Cardiac septum (tissue), 1 donor: ENCODE measurements around the gene PDAP1. TPM values are rescaled to one million over a fixed set of nuclear protein-coding genes. Genes with fewer than 3 reads are reported as not detected.
A peak's percentile ranks its signal among the peaks of the same experiment; 100 is the strongest.
"Not testable (repeated sequence)": the region's sequence is repeated elsewhere in the genome, so short reads cannot be mapped to it uniquely, and the experiment has no call there.

Experiments used
- DNase-seq: peaks from one replicate; pipeline ENCODE4 v3.0.0-alpha.2; 2020; ENCODE audit warnings: low spot score
- intact Hi-C: fragments of 100-400 bp; cut with DNase I; formaldehyde crosslinking; loops from one replicate; pipeline ENCODE4 v1.14.0; 2022
- total RNA-seq: library from RNA; stranded (reverse); fragmentation: NEBNext Ultra II Directional; extraction: Animal tissue kit (Norgen Biotek cat#: 25700); gene quantifications from one replicate; pipeline ENCODE4 v1.2.1, GENCODE V29; 2021
- donor health status: DM: no; HTN: no; CAD: no.

Gene PDAP1
- total RNA-seq, 1 donor from 2014 or later = 95.6 TPM

GRCh38 chr7:99399597-99399996 lies 8.8 kb downstream of the PDAP1 start:
- intact Hi-C loops = no loop called here
- DNase-seq = no peak

GRCh38 chr7:99398891-99399445 lies 9.4 kb downstream of the PDAP1 start:
- no peak for DNase-seq
- intact Hi-C loops = no loop called here

GRCh38 chr7:99397297-99397983 lies 11.0 kb downstream of the PDAP1 start:
- intact Hi-C loops = no loop called here
- DNase-seq = no peak

GRCh38 chr7:99396418-99397296 lies 11.7 kb downstream of the PDAP1 start:
- DNase-seq = no peak
- intact Hi-C loops = no loop called here

- DNase-seq = no peak
- intact Hi-C loops = no loop called here
These were observed 12.6 kb downstream of the PDAP1 start for GRCh38 chr7:99395616-99396327.

DNA sequence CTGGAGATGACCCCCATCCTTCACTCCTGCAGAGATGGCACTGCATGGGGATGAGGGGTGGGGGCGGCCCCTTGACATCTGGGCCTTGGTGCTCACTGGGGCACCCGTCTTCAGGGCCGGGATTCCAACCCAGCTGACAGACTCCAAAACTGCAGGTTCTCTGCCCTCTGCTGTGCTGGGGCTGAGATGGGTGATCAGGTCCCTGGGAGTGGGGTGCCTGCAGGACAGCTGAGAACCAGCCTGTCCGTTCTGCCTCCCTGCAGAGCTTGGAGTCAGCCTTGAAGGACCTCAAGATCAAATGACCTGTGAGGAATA lies 14.3 kb downstream of the PDAP1 start:
- no peak for DNase-seq
- intact Hi-C loops = no loop called here

DNA sequence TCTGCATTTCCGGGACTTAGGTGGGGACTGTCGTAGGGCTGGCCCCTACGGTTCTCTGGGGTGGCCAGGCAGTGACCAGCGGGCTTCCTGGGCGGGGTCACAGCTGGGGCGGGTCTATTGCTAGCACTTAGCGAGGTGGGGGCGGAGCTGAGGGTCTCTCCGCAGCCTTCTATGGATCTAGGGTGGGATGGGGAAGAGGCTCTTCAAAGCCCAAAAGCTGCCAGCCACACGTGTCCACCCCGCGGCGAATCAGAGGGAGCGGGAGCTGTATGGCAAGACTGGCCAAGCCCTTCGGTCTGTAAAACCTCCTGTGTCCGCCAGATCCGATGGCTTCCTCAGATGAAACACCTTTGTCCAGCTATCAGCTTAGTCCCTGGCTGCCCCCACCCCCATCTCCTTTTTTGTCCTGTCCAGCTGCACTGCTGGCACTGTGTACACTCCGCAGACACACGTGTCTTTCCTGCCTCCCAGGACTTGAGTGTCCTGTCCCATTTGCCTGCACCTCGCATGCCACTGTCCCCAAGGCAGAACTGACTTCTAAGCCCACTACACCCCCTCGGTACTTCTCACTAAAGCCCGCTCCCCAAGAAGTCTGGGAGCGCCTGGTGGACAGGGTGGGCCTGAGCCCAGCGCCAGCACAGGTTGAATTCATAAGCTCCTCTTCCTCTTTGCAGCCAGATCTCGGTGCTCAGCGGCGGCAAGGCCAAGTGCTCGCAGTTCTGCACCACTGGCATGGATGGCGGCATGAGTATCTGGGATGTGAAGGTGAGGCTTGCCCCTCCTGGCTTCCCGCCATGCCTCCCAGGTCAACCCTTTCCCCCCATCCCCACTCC lies 14.8 kb downstream of the PDAP1 start:
- no peak for DNase-seq
- intact Hi-C loops = no loop called here

DNA sequence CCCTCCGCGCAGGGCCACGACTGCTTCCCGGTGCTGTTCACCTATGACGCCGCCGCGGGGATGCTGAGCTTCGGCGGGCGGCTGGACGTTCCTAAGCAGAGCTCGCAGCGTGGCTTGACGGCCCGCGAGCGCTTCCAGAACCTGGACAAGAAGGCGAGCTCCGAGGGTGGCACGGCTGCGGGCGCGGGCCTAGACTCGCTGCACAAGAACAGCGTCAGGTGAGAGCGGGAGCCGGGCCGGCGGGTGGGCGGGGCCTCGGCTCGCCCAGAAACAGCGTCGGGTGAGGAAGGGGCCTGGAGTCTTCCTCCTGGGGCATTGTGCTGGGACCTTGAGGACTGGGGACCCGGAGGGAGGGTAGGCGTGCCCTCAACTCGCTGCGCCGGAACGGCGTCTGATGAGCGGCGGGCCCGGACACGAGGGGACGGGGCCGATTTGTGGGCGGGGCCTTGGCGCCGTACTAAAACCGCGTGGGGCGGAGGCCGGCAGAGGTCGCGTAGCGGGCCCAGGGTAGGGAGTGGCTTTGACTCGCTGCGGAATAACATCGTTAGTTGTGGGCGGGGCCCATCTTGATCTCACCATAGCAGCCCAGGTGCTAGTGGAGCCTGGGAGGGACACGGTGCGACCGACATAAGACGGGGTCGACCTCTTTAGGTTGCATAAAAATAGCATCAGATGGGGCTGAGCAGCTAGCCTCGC lies 15.6 kb downstream of the PDAP1 start:
- DNase-seq = peak; percentile 84
- intact Hi-C loops = no loop called here

DNA sequence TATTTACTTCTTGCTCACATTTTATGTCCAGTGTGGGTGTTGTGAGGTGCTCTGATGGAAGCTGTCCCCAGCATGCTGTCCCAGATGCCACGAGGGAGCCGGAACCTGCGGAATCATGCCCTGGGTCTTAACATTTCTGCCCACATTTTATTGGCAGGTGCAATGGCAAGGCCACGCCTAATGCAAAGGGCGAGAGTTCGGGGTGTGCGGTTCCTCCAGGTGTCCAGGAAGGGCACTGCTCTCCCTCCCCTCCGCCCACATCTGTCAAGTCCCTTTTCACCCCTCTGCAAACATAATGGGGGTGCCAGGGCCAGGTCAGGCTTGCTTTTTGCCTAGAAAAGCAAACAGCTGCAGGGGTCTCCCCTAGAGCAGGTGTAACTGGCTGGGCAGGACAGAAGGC lies 16.4 kb downstream of the PDAP1 start:
- intact Hi-C loops = no loop called here
- no peak for DNase-seq

DNA sequence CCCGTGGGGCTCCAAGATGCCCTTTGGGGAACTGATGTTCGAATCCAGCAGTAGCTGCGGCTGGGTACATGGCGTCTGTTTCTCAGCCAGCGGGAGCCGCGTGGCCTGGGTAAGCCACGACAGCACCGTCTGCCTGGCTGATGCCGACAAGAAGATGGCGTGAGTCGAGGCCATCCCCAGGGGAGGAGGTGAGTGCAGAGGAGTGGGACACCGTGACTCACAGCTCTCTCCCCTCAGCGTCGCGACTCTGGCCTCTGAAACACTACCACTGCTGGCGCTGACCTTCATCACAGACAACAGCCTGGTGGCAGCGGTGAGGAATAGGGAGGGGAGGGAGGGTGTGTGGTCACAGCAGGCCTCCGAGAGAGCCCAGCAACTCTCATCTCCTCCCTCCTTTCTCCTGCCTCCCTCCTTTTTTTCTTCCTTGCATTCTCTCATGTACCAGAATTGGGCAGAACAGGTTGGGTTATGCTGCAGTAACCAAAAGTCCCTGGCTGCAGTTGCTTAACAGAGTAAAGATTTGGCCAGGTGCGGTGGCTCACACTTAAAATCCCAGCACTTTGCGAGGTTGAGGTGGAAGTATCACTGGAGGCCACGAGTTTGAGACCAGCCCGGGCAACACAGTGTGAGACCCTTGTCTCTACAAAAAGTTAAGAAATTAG lies 17.3 kb downstream of the PDAP1 start:
- intact Hi-C loops = no loop called here
- no peak for DNase-seq

DNA sequence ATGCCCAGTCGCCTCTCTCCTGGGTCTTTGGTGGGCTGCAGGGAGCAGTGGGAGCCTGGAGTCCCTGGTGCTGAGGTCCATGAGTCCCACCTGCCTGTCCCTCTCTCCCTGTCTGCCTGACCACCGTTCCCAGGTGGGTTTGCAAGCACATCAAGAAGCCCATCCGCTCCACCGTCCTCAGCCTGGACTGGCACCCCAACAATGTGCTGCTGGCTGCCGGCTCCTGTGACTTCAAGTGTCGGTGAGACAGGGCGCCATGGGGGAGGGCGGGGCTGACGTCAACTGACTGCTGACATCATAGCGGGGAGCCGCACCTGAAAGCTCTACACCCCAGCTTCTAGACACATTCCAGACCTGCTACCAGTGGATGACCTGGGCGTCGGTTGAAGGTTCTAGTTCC lies 18.6 kb downstream of the PDAP1 start:
- intact Hi-C loops = no loop called here
- no peak for DNase-seq

DNA sequence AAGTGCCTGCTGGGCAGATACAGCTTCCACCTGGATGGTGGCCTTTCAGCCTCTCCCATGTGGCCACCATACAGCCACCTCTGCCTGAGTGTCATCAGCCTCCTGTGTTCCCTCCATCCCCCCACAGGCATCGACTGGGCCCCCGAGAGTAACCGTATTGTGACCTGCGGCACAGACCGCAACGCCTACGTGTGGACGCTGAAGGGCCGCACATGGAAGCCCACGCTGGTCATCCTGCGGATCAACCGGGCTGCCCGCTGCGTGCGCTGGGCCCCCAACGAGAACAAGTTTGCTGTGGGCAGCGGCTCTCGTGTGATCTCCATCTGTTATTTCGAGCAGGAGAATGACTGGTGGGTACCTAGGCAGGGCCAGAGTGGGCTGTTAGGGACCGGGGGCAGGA lies 20.5 kb downstream of the PDAP1 start:
- DNase-seq = no peak
- intact Hi-C loops = no loop called here

- DNase-seq, intact Hi-C loops: not testable (repeated sequence)
These were observed 21.2 kb downstream of the PDAP1 start for GRCh38 chr7:99387239-99387635.

DNA sequence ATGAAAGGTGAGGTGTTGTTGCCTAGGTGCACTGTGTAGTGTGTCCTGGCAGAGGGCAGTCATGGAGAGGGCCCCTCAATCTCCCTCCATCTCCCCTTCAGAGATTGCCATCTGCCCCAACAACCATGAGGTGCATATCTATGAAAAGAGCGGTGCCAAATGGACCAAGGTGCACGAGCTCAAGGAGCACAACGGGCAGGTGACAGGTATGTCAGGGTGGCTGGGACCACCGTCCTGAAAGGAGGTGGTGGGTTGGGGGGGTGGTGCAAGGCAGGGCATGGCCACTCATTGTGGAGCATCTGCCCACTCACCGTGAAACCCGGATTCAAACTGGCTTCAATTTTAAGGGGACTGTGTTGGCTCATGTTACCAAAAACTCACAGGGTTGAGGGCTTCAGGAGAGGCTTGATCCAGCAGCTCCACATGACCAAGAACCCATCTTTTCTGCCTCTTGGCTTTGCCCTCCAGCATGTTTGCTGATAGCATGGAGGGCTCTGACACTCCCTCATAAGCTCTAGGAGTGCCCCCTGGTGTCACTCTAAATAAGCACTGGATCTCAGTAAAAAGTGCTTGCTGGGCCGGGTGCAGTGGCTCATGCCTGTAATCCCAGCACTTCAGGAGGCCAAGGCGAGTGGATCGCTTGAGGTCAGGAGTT lies 21.7 kb downstream of the PDAP1 start:
- DNase-seq = no peak
- intact Hi-C loops = no loop called here

GRCh38 chr7:99385564-99385963 lies 22.8 kb downstream of the PDAP1 start:
- DNase-seq = no peak
- intact Hi-C loops = no loop called here

- intact Hi-C loops = no loop called here
- no peak for DNase-seq
These were observed 23.9 kb downstream of the PDAP1 start for GRCh38 chr7:99384523-99384922.

DNA sequence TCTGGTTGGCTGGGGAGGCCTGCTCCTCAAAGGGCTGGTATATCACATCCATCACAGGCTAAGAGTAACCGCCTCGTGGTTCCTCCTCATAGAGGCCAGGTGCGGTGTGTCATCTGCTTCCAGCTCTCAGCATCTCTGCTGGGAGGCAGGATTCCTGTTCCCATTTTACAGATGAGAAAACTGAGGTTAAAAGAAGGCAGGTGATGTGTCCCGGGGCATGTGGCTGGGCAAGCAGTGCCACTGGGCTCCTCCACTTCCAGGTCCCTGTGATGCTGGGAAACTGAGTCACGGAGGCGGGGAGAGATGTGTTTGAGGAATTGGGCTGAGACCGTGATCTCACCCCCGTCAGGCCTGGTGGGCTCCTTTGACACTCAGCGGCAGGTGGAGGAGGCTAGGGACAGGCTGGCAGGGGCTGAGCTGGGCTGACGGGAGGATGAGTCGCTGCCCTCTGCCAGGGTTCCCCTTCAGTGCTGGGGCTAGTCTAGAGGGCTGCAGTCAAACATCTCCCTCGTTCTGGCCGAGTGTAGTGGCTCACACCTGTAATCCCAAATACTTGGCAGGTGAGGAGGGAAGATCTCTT lies 24.5 kb downstream of the PDAP1 start:
- DNase-seq = no peak
- intact Hi-C loops = no loop called here

DNA sequence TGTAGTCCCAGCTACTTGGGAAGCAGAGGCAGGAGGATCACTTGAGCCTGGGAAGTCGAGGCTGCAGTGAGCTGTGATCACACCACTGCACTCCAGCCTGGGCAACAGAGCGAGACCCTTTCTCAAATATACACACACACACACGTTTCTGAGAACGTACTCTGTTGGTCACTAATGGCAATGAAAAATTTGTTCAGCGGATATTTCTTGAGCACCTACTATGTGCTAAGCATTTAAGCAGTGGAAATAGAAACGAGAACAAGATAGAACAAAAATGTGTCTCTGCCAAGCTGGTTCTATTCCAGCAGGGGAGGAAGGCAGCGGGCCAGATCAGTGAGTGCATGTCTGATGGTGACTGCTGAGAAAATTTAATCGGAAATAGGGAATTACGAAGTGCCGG lies 25.2 kb downstream of the PDAP1 start:
- intact Hi-C loops = no loop called here
- DNase-seq = no peak
